Activated B cell treated with CpG ODN at 0.5 μM for 24 hours (primary cell): ENCODE data around the gene WWOX. TPM values are rescaled to one million over a fixed set of nuclear protein-coding genes. Genes with fewer than 3 reads are reported as not detected.

ENCODE experiments used
- ATAC-seq: fragments of 200-7000 bp; cut with Tn5 transposase; one replicate; pipeline ENCODE4 v1.10.0; 2021; ENCODE audit warnings: low read depth, mild to moderate bottlenecking, moderate library complexity
- CTCF ChIA-PET: fragments of 350-600 bp; sonication (Branson Sonifier 250); formaldehyde crosslinking; loops from one replicate; lab custom pipeline; 2021; ENCODE audit warnings: antibody characterized with exemption; lab: Charles Lee
- POLR2A ChIA-PET: fragments of 350-600 bp; sonication (Branson Sonifier 250); formaldehyde crosslinking; loops from one replicate; lab custom pipeline; 2021; ENCODE audit warnings: antibody characterized with exemption; lab: Charles Lee
- DNase-seq: peaks from one replicate; pipeline ENCODE4 v3.0.0; 2022
- H3K27ac Mint-ChIP-seq: one replicate; pipeline ENCODE4 v1.8.0; 2020; ENCODE audit warnings: mixed read lengths
- H3K27me3 Mint-ChIP-seq: one replicate; pipeline ENCODE4 v1.8.0; 2021; ENCODE audit warnings: mixed read lengths
- H3K36me3 Mint-ChIP-seq: one replicate; pipeline ENCODE4 v1.8.0; 2021; ENCODE audit warnings: low read depth, mixed read lengths
- H3K4me1 Mint-ChIP-seq: one replicate; pipeline ENCODE4 v1.8.0; 2021; ENCODE audit warnings: mixed read lengths
- H3K4me3 Mint-ChIP-seq: one replicate; pipeline ENCODE4 v1.8.0; 2020; ENCODE audit warnings: mild to moderate bottlenecking, mixed read lengths
- H3K9me3 Mint-ChIP-seq: one replicate; pipeline ENCODE4 v1.8.0; 2020; ENCODE audit warnings: mixed read lengths
- intact Hi-C: fragments of 100-400 bp; cut with micrococcal nuclease; formaldehyde crosslinking; loops from one replicate; pipeline ENCODE4 v1.15.1; 2024
- total RNA-seq: library from RNA; stranded (reverse); gene quantifications from 2 replicates; pipeline ENCODE4 v1.2.3, GENCODE V29; 2022
- TF ChIP-seq, protein P1 (sequence below): fragments of 200-600 bp; IDR thresholded peaks from one replicate; pipeline ENCODE4 v1.8.0; 2022; ENCODE audit warnings: antibody characterized with exemption, mild to moderate bottlenecking

The WWOX gene
- total RNA-seq, 1 donor from 2014 or later: 22.6 TPM

DNA sequence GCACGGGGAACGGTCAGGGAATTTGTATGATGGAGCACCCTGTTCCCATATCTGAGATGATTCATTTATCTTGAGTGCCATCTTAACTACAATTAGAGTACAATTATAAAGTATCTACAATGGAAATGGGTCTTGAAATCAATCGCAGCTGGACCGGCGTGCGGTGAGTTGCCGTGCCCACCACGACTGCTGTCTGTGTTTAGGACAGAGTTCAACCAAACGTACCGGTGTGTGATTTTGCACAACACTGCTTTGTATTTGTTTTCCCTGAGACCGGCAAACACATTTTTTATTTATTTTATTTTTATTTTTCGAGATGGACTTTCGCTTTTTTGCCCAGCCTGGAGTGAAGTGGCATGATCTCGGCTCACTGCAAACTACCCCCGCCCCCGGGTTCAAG is 457.0 kb downstream of the WWOX start:
- H3K27ac Mint-ChIP-seq: no peak overlapping the region
- ChIA-PET POLR2A (no interaction called here), CTCF (no interaction called here)
- intact Hi-C loops: no loop called here
- TF ChIP-seq, protein P1, sequence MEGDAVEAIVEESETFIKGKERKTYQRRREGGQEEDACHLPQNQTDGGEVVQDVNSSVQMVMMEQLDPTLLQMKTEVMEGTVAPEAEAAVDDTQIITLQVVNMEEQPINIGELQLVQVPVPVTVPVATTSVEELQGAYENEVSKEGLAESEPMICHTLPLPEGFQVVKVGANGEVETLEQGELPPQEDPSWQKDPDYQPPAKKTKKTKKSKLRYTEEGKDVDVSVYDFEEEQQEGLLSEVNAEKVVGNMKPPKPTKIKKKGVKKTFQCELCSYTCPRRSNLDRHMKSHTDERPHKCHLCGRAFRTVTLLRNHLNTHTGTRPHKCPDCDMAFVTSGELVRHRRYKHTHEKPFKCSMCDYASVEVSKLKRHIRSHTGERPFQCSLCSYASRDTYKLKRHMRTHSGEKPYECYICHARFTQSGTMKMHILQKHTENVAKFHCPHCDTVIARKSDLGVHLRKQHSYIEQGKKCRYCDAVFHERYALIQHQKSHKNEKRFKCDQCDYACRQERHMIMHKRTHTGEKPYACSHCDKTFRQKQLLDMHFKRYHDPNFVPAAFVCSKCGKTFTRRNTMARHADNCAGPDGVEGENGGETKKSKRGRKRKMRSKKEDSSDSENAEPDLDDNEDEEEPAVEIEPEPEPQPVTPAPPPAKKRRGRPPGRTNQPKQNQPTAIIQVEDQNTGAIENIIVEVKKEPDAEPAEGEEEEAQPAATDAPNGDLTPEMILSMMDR: no peak
- H3K4me3 Mint-ChIP-seq: no peak overlapping the region
- ATAC-seq (no peak), DNase-seq (no peak)
- no peaks in the 10 kb centered on the region for H3K4me1 Mint-ChIP-seq
- no peaks in the 10 kb centered on the region for H3K27me3 Mint-ChIP-seq
- no peaks in the 10 kb centered on the region for H3K36me3 Mint-ChIP-seq
- H3K9me3 Mint-ChIP-seq: no peaks in the 10 kb centered on the region

DNA sequence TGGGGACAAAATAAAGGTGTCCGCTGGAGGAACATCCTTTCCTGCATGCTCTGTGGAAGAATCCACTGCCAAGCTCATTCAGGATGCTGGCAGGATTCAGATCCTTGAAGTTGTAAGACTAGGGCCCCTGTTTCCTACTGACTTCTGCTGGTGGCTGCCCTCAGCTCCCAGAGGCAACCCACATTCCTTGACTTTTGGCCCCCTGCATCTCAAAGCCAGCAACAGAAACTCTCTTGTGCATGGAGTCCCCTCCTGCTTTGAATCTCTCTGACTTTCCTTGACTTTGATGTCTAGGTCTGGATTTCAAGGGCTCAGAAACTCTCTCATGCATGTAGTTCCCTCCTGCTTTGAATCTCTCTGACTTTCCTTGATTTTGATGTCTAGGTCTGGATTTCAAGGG is 461.5 kb downstream of the WWOX start:
- no peaks in the 10 kb centered on the region for H3K27me3 Mint-ChIP-seq
- POLR2A ChIA-PET: interaction anchor here (0.5 kb wide), 1 partner anchor 439 kb away, joined by 3 read pairs; no protein-coding TSS in a partner anchor
- CTCF ChIA-PET: no interaction called here
- intact Hi-C loops: no loop called here
- no peak overlapping the region for H3K4me3 Mint-ChIP-seq
- no peak overlapping the region for H3K27ac Mint-ChIP-seq
- H3K9me3 Mint-ChIP-seq: peaks cover 2% of the 10 kb centered on the region
- ATAC-seq (no peak), DNase-seq (no peak)
- TF ChIP-seq, protein P1: no peak
- H3K36me3 Mint-ChIP-seq: no peaks in the 10 kb centered on the region
- no peaks in the 10 kb centered on the region for H3K4me1 Mint-ChIP-seq

DNA sequence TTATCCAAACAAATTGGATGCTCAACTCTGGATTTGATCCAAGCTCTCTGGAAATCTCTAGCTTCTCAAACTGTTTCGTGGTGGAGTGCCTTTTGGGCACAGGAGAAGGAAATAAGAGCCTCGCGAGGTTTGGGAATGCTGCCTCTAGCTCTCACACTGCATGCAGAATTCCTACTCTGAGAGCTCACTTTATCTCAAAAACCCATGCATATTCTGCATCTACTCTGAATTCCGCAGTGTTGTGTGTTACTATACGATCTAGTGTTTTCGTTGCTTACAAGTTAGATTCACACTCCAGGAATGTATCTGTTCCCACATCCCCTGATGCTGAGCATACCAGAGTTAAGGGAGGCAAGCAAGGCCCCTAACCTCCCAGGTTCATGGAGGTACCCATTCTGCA is 462.7 kb downstream of the WWOX start:
- Mint-ChIP-seq H3K27me3 (no peaks in the 10 kb centered on the region), H3K9me3 (peaks cover 2% of the 10 kb centered on the region), H3K4me3 (no peak overlapping the region), H3K27ac (no peak overlapping the region), H3K36me3 (no peaks in the 10 kb centered on the region), H3K4me1 (peaks cover 6% of the 10 kb centered on the region)
- DNase-seq: no peak
- POLR2A ChIA-PET: no interaction called here
- TF ChIP-seq, protein P1: no peak
- CTCF ChIA-PET: no interaction called here
- no peak for ATAC-seq
- intact Hi-C loops: no loop called here

DNA sequence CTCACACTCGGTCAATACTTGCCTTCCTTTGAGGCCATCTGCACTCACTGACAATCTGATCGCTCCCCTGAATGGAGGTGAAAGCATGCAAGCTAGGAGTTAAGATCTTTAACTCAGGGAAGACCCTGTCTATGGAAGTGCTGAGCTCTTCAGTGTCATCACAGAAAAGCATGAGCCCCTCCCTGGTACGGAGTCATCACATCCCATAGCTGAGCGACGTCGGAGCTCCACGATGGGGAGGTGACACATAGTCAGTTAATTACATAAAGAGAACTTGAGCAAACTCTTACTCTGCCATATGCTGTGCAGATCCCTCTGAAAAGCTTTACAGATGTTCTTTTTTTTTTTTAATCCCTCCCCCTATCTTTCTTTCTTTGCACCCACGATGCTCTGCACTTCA is 463.2 kb downstream of the WWOX start:
- H3K27ac Mint-ChIP-seq: no peak overlapping the region
- no peak overlapping the region for H3K4me3 Mint-ChIP-seq
- ATAC-seq: no peak
- no peak for DNase-seq
- no peaks in the 10 kb centered on the region for H3K36me3 Mint-ChIP-seq
- H3K27me3 Mint-ChIP-seq: no peaks in the 10 kb centered on the region
- peaks cover 2% of the 10 kb centered on the region for H3K9me3 Mint-ChIP-seq
- ChIA-PET CTCF (no interaction called here), POLR2A (no interaction called here)
- intact Hi-C loops: no loop called here
- TF ChIP-seq, protein P1: no peak
- peaks cover 6% of the 10 kb centered on the region for H3K4me1 Mint-ChIP-seq

DNA sequence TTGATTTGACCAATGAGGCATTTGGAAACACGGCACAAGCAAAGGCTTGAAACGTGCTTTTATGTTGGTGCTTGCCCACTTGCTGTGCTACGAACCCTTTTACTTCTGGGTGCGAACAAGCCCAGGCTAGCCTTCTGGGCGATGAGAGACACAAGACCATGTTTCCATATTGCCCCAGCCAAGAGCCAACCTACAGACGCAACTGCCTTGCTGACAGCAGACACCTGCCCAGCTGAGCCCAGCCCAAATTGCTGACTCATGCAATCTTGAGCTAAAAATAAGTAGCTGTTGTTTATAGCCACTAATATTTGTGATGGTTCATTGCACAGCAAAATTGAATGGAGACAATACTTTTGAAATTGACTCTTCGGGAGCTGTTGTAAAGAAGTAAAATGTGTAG is 464.5 kb downstream of the WWOX start:
- intact Hi-C loops: no loop called here
- TF ChIP-seq, protein P1: no peak
- Mint-ChIP-seq H3K27ac (no peak overlapping the region), H3K9me3 (peaks cover 2% of the 10 kb centered on the region), H3K4me3 (no peak overlapping the region), H3K27me3 (no peaks in the 10 kb centered on the region), H3K36me3 (no peaks in the 10 kb centered on the region), H3K4me1 (peaks cover 6% of the 10 kb centered on the region)
- ATAC-seq (no peak), DNase-seq (no peak)
- POLR2A ChIA-PET: no interaction called here
- CTCF ChIA-PET: no interaction called here
